GM21367 (cell line): ENCODE data around the gene NFE2.
"Not testable (repeated sequence)": the region's sequence is repeated elsewhere in the genome, so short reads cannot be mapped to it uniquely, and the experiment has no call there.

Experiments used
- ATAC-seq: cut with Tn5 transposase; IDR thresholded peaks from one replicate; pipeline ENCODE4 v1.9.1; 2021; ENCODE audit not compliant: unreplicated experiment

NFE2 gene

GRCh38 chr12:54284070-54284780 lies 16.6 kb downstream of the NFE2 start:
- not testable (repeated sequence) for ATAC-seq

- no peak for ATAC-seq
Observed at GRCh38 chr12:54282949-54283593, 17.7 kb downstream of the NFE2 start.

- ATAC-seq, result not testable (repeated sequence)
Observed at GRCh38 chr12:54281694-54282093, 19.1 kb downstream of the NFE2 start.

- not testable (repeated sequence) for ATAC-seq
Observed at GRCh38 chr12:54281261-54281638, 19.6 kb downstream of the NFE2 start.

- peak; percentile 83 for ATAC-seq
Observed at GRCh38 chr12:54280468-54281260, 20.2 kb downstream of the NFE2 start, which contains the start of gene HNRNPA1. TSS of gene HNRNPA1 (plus strand) at chr12:54280726. CDS start at chr12:54280808, 82 bp downstream.

GRCh38 chr12:54279632-54280467 lies 21.0 kb downstream of the NFE2 start, which contains the start of gene CBX5:
TSS of gene CBX5 (minus strand) at chr12:54280122. CDS start at chr12:54257650, 22,472 bp downstream.
- ATAC-seq, result peak; percentile 69

GRCh38 chr12:54279227-54279631 lies 21.6 kb downstream of the NFE2 start:
- ATAC-seq, result no peak

- no peak for ATAC-seq
Observed at GRCh38 chr12:54277823-54278276, 23.0 kb downstream of the NFE2 start.

GRCh38 chr12:54276368-54276767 lies 24.4 kb downstream of the NFE2 start:
- no peak for ATAC-seq

- ATAC-seq, result no peak
Observed at GRCh38 chr12:54273981-54274380, 26.8 kb downstream of the NFE2 start.

GRCh38 chr12:54272214-54272613 lies 28.6 kb downstream of the NFE2 start:
- ATAC-seq, result no peak

- ATAC-seq, result no peak
Observed at GRCh38 chr12:54270345-54270744, 30.5 kb downstream of the NFE2 start.

- ATAC-seq, result no peak
Observed at GRCh38 chr12:54266852-54267251, 34.0 kb downstream of the NFE2 start.

- no peak for ATAC-seq
Observed at GRCh38 chr12:54265364-54265812, 35.4 kb downstream of the NFE2 start.

- no peak for ATAC-seq
Observed at GRCh38 chr12:54262403-54262925, 38.4 kb downstream of the NFE2 start.

GRCh38 chr12:54261815-54262402 lies 38.9 kb downstream of the NFE2 start:
- no peak for ATAC-seq

- ATAC-seq, result peak; percentile 74
Observed at GRCh38 chr12:54259194-54260011, 41.4 kb downstream of the NFE2 start.

- ATAC-seq, result no peak
Observed at GRCh38 chr12:54258201-54258681, 42.6 kb downstream of the NFE2 start.

GRCh38 chr12:54257332-54257731 lies 43.5 kb downstream of the NFE2 start:
- ATAC-seq, result no peak
